Osteoblast (primary cell): ENCODE results near the gene DAB2. TPM values are rescaled to one million over a fixed set of nuclear protein-coding genes. Genes with fewer than 3 reads are reported as not detected.
A peak's percentile ranks its signal among the peaks of the same experiment; 100 is the strongest.

Source experiments
- DNase-seq: peaks from one replicate; pipeline ENCODE4 v3.0.0; 2011; ENCODE audit warnings: low spot score, mixed read lengths; ENCODE audit not compliant: insufficient read length; ENCODE audit errors: missing footprints
- H2AFZ ChIP-seq: 2 replicates; pipeline ENCODE4 v1.6.0; 2011; ENCODE audit warnings: mild to moderate bottlenecking, low read length
- H3K27ac ChIP-seq: 2 replicates; pipeline ENCODE4 v1.5.1; 2011; ENCODE audit warnings: mild to moderate bottlenecking, low read depth, low read length, moderate library complexity
- H3K27me3 ChIP-seq: 2 replicates; pipeline ENCODE4 v1.6.0; 2012; ENCODE audit warnings: mild to moderate bottlenecking, control low read depth, inconsistent platforms, low read length, moderate library complexity; ENCODE audit not compliant: insufficient read depth
- H3K36me3 ChIP-seq: 2 replicates; pipeline ENCODE4 v1.5.1; 2011; ENCODE audit warnings: mild to moderate bottlenecking, low read length, control low read depth, moderate library complexity; ENCODE audit not compliant: insufficient read depth
- H3K4me1 ChIP-seq: 2 replicates; pipeline ENCODE4 v1.5.1; 2011; ENCODE audit warnings: mild to moderate bottlenecking, low read length, control low read depth, moderate library complexity; ENCODE audit not compliant: insufficient read depth
- H3K4me2 ChIP-seq: 2 replicates; pipeline ENCODE4 v1.6.0; 2011; ENCODE audit warnings: mild to moderate bottlenecking, low read length; ENCODE audit not compliant: insufficient read depth
- H3K4me3 ChIP-seq: fragments of 200-600 bp; sonication (generic); 3 replicates; pipeline ENCODE4 v1.5.1; 2012; ENCODE audit warnings: mild to moderate bottlenecking, low read length, inconsistent platforms; ENCODE audit not compliant: insufficient read depth
- H3K79me2 ChIP-seq: 2 replicates; pipeline ENCODE4 v1.6.0; 2012; ENCODE audit warnings: mild to moderate bottlenecking, low read length, control low read depth, inconsistent platforms; ENCODE audit not compliant: insufficient read depth
- H3K9me3 ChIP-seq: 2 replicates; pipeline ENCODE4 v1.5.1; 2011; ENCODE audit warnings: low read depth, low read length, control low read depth
- H4K20me1 ChIP-seq: 2 replicates; pipeline ENCODE4 v1.6.0; 2012; ENCODE audit warnings: mild to moderate bottlenecking, low read length, control low read depth; ENCODE audit not compliant: insufficient read depth
- CTCF ChIP-seq: IDR thresholded peaks from 2 replicates; pipeline ENCODE4 v1.5.1; 2011; ENCODE audit warnings: mild to moderate bottlenecking, low read depth, low read length, moderate library complexity; ENCODE audit errors: extremely low read depth
- total RNA-seq: library from RNA; depleted of rRNA; stranded (reverse); fragments of >200 nt; gene quantifications from 2 replicates; pipeline ENCODE4 v1.2.3, GENCODE V29; 2012

DAB2 gene
- total RNA-seq, 1 donor: 296 TPM

- Histone ChIP-seq H3K27ac (peak overlapping the region; percentile 77), H3K9me3 (no peaks in the 10 kb centered on the region), H3K4me2 (peak overlapping the region; percentile 9), H2AFZ (no peak overlapping the region), H4K20me1 (peaks cover 17% of the 10 kb centered on the region), H3K36me3 (peaks cover 69% of the 10 kb centered on the region), H3K4me3 (no peak overlapping the region), H3K27me3 (no peaks in the 10 kb centered on the region), H3K79me2 (peaks cover 89% of the 10 kb centered on the region), H3K4me1 (peaks cover 51% of the 10 kb centered on the region)
- no peak for DNase-seq
- no peak for TF ChIP-seq CTCF
Observed at GRCh38 chr5:39395521-39395920, 29.3 kb downstream of the DAB2 start.

GRCh38 chr5:39394946-39395345 lies 29.8 kb downstream of the DAB2 start:
- Histone ChIP-seq H3K27me3 (no peaks in the 10 kb centered on the region), H3K4me3 (no peak overlapping the region), H3K4me2 (peak overlapping the region; percentile 9), H4K20me1 (peaks cover 16% of the 10 kb centered on the region), H2AFZ (no peak overlapping the region), H3K36me3 (peaks cover 73% of the 10 kb centered on the region), H3K4me1 (peaks cover 46% of the 10 kb centered on the region), H3K79me2 (peaks cover 85% of the 10 kb centered on the region), H3K27ac (peak overlapping the region; percentile 77), H3K9me3 (no peaks in the 10 kb centered on the region)
- DNase-seq: peak; percentile 70
- no peak for TF ChIP-seq CTCF

GRCh38 chr5:39390945-39391344 lies 33.8 kb downstream of the DAB2 start:
- H3K4me2 ChIP-seq: no peak overlapping the region
- DNase-seq: no peak
- H3K27ac ChIP-seq: peak overlapping the region; percentile 65
- peaks cover 82% of the 10 kb centered on the region for H3K36me3 ChIP-seq
- no peaks in the 10 kb centered on the region for H3K9me3 ChIP-seq
- no peak overlapping the region for H2AFZ ChIP-seq
- TF ChIP-seq CTCF: no peak
- H3K27me3 ChIP-seq: no peaks in the 10 kb centered on the region
- no peak overlapping the region for H3K4me3 ChIP-seq
- H3K4me1 ChIP-seq: peaks cover 13% of the 10 kb centered on the region
- peaks cover 53% of the 10 kb centered on the region for H3K79me2 ChIP-seq
- H4K20me1 ChIP-seq: peaks cover 6% of the 10 kb centered on the region

- peaks cover 96% of the 10 kb centered on the region for H3K36me3 ChIP-seq
- H3K4me2 ChIP-seq: no peak overlapping the region
- no peak overlapping the region for H3K4me3 ChIP-seq
- no peaks in the 10 kb centered on the region for H3K27me3 ChIP-seq
- DNase-seq: no peak
- H3K4me1 ChIP-seq: no peaks in the 10 kb centered on the region
- no peak overlapping the region for H3K27ac ChIP-seq
- no peak overlapping the region for H2AFZ ChIP-seq
- no peak for TF ChIP-seq CTCF
- H3K79me2 ChIP-seq: peaks cover 26% of the 10 kb centered on the region
- H3K9me3 ChIP-seq: no peaks in the 10 kb centered on the region
- H4K20me1 ChIP-seq: no peaks in the 10 kb centered on the region
Observed at GRCh38 chr5:39387293-39387692, 37.5 kb downstream of the DAB2 start.
